ENCODE results near the gene RAB3GAP1. TPM values are rescaled to one million over a fixed set of nuclear protein-coding genes. Genes with fewer than 3 reads are reported as not detected.
"Not testable (repeated sequence)": the region's sequence is repeated elsewhere in the genome, so short reads cannot be mapped to it uniquely, and the experiment has no call there.

RAB3GAP1 gene
- total RNA-seq, 1 experiment from 2014 or later = 32.0 TPM

- Histone ChIP-seq H3K4me1 (ENCODE audit: insufficient read depth, low read length) (no peaks in the 10 kb centered on the region), H4K91ac (ENCODE audit: insufficient read length, low read depth, low read length) (no peak overlapping the region), H2BK15ac (ENCODE audit: low read depth, low read length) (no peak overlapping the region), H3K79me1 (ENCODE audit: insufficient read depth, low read depth, low read length, poor library complexity, severe bottlenecking) (no peaks in the 10 kb centered on the region), H3K56ac (ENCODE audit: insufficient read length, low read depth, low read length) (no peak overlapping the region), H2BK120ac (ENCODE audit: low read depth, low read length, poor library complexity, severe bottlenecking) (no peak overlapping the region), H2BK12ac (ENCODE audit: insufficient read length, low read depth, low read length) (no peak overlapping the region), H3K23ac (ENCODE audit: insufficient read length, low read depth, low read length) (no peak overlapping the region), H3K27ac (ENCODE audit: insufficient read length, low read depth, low read length) (no peak overlapping the region), H3K79me2 (ENCODE audit: insufficient read depth, low read length) (peaks cover 2% of the 10 kb centered on the region; the same call in 1 of the 2 replicates), H3K27me3 (ENCODE audit: insufficient read depth, low read length) (no peaks in the 10 kb centered on the region), H3K9ac (ENCODE audit: extremely low read depth, insufficient read length, low read length) (no peak overlapping the region), H2AFZ (ENCODE audit: low read length) (no peak overlapping the region), H4K8ac (replicated peaks; ENCODE audit: insufficient read length, low read depth, low read length) (no peak overlapping the region), H4K5ac (ENCODE audit: insufficient read length, low read depth, low read length) (no peak overlapping the region), H3T11ph (ENCODE audit: low read length) (no peak overlapping the region), H2BK5ac (ENCODE audit: insufficient read length, low read length) (no peak overlapping the region), H3K4me2 (ENCODE audit: insufficient read depth, insufficient read length, low read length) (no peak overlapping the region), H3K23me2 (ENCODE audit: insufficient read length, low read depth, low read length, poor library complexity, severe bottlenecking) (no peaks in the 10 kb centered on the region), H4K20me1 (ENCODE audit: control insufficient read depth, insufficient read depth, insufficient read length) (no peaks in the 10 kb centered on the region), H2AK5ac (ENCODE audit: insufficient read length, low read length) (no peak overlapping the region), H2BK20ac (ENCODE audit: low read depth, low read length, poor library complexity, severe bottlenecking) (no peak overlapping the region), H3K4ac (ENCODE audit: low read depth, low read length) (no peak overlapping the region), H3K18ac (ENCODE audit: insufficient read length, low read depth, low read length) (no peak overlapping the region), H3K14ac (ENCODE audit: insufficient read depth, low read length) (no peak overlapping the region), H3K9me3 (ENCODE audit: control insufficient read depth, low read depth, low read length) (no peaks in the 10 kb centered on the region)
- Mint-ChIP-seq H3K9me3 (peaks cover 9 to 13% of the 10 kb centered on the region in 2 experiments; a peak in 4 of 5 replicates), H3K27ac (no peak overlapping the region), H3K4me3 (no peak overlapping the region), H3K4me1 (no peaks in the 10 kb centered on the region), H3K27me3 (ENCODE audit: low read depth) (no peaks in the 10 kb centered on the region), H3K36me3 (ENCODE audit: insufficient read depth in 1 of 3, low read depth in 3 of 3) (peaks cover 20 to 22% (median 21%) of the 10 kb centered on the region in 3 experiments)
- no peak for DNase-seq
- TF ChIP-seq CTCF (conservative IDR thresholded peaks at IDR 0.05) = no peak
- WGBS (ENCODE audit: extremely low coverage, insufficient read length, low lambda C conversion rate) = no CpG with 5 or more reads among the region's 2 CpGs
Observed at GRCh38 chr2:135086222-135086621, 34.1 kb downstream of the RAB3GAP1 start.

DNA sequence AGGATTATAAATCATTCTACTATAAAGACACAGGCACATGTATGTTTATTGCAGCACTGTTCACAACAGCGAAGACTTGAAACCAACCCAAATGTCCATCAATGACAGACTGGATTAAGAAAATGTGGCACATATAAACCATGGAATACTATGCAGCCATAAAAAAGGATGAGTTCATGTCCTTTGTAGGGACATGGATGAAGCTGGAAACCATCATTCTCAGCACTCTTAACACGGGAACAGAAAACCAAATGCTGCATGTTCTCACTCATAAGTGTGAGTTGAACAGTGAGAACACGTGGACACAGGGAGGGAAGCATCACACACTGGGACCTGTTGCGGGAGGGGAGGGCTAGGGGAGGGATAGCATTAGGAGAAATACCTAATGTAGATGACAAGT lies 37.5 kb downstream of the RAB3GAP1 start:
- not testable (repeated sequence) for H3T11ph ChIP-seq (ENCODE audit: low read length); DNase-seq; H3K79me1 ChIP-seq (ENCODE audit: insufficient read depth, low read depth, low read length, poor library complexity, severe bottlenecking); H4K91ac ChIP-seq (ENCODE audit: insufficient read length, low read depth, low read length); H4K20me1 ChIP-seq (ENCODE audit: control insufficient read depth, insufficient read depth, insufficient read length); H3K23ac ChIP-seq (ENCODE audit: insufficient read length, low read depth, low read length); H3K18ac ChIP-seq (ENCODE audit: insufficient read length, low read depth, low read length); H3K79me2 ChIP-seq (ENCODE audit: insufficient read depth, low read length); H2AK5ac ChIP-seq (ENCODE audit: insufficient read length, low read length); H3K14ac ChIP-seq (ENCODE audit: insufficient read depth, low read length); H3K4me1 Mint-ChIP-seq; H3K27ac ChIP-seq (ENCODE audit: insufficient read length, low read depth, low read length); H3K27me3 Mint-ChIP-seq (ENCODE audit: low read depth); H3K9me3 Mint-ChIP-seq; H3K9ac ChIP-seq (ENCODE audit: extremely low read depth, insufficient read length, low read length); H3K23me2 ChIP-seq (ENCODE audit: insufficient read length, low read depth, low read length, poor library complexity, severe bottlenecking); H3K4me2 ChIP-seq (ENCODE audit: insufficient read depth, insufficient read length, low read length); H2BK12ac ChIP-seq (ENCODE audit: insufficient read length, low read depth, low read length); H2BK15ac ChIP-seq (ENCODE audit: low read depth, low read length); H2BK5ac ChIP-seq (ENCODE audit: insufficient read length, low read length); H4K5ac ChIP-seq (ENCODE audit: insufficient read length, low read depth, low read length); H3K4ac ChIP-seq (ENCODE audit: low read depth, low read length); H3K27me3 ChIP-seq (ENCODE audit: insufficient read depth, low read length); H2BK20ac ChIP-seq (ENCODE audit: low read depth, low read length, poor library complexity, severe bottlenecking); H2AFZ ChIP-seq (ENCODE audit: low read length); H3K27ac Mint-ChIP-seq; H3K4me3 Mint-ChIP-seq; H3K56ac ChIP-seq (ENCODE audit: insufficient read length, low read depth, low read length); H4K8ac ChIP-seq (replicated peaks; ENCODE audit: insufficient read length, low read depth, low read length); H2BK120ac ChIP-seq (ENCODE audit: low read depth, low read length, poor library complexity, severe bottlenecking); H3K9me3 ChIP-seq (ENCODE audit: control insufficient read depth, low read depth, low read length); H3K4me1 ChIP-seq (ENCODE audit: insufficient read depth, low read length)
- H3K36me3 Mint-ChIP-seq (ENCODE audit: insufficient read depth in 1 of 3, low read depth in 3 of 3) = peaks cover 13 to 18% (median 16%) of the 10 kb centered on the region in 3 experiments
- no CpG with 5 or more reads among the region's 4 CpGs for WGBS (ENCODE audit: extremely low coverage, insufficient read length, low lambda C conversion rate)

All from H9 (cell line).